CD4-positive, alpha-beta T cell treated with Interleukin-21 for 1 hour (primary cell): Measurements from ENCODE around the gene OR2AK2.

Source experiments
- DNase-seq: peaks from one replicate; pipeline ENCODE4 v3.0.0-alpha.2; 2020

The OR2AK2 gene

GRCh38 chr1:247964933-247965332 is at the start of gene OR2AK2:
Gene OR2AK2, plus strand, starts transcription at chr1:247965233. Its CDS starts 144 bp downstream, at chr1:247965377.
- DNase-seq: no peak

- no peak for DNase-seq
Measured at GRCh38 chr1:247919952-247920351, 45.1 kb upstream of the OR2AK2 start, which contains the start of gene OR2T8. Gene OR2T8, plus strand, starts transcription at chr1:247920252. Its CDS starts 766 bp downstream, at chr1:247921018.

- DNase-seq: no peak
Measured at GRCh38 chr1:247923941-247924340, 41.1 kb upstream of the OR2AK2 start.

DNA sequence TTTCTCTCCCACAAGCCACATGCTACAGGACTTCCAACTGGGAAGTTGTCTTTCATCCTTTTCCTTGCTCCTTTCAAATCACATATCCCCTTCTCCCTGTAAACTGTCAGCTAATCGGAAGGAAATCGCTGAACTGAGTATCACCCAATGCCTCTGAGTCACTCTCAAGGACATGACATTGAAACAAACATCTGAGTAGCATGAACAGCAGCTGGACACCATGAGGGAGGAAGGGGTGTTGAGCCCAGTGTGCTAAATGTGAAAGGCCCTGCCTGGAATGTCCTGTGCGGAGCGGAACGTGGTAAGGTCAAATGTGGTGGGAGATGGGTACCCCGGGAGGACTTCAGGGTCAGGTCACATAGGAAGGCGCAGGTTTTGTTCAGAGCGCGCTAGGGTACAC is 40.2 kb upstream of the OR2AK2 start, which contains the start of gene OR2AJ1:
OR2AJ1 (plus strand) TSS at position 22 of the 400 bp plus-strand sequence. CDS start 8,880 bp downstream, outside the sequence.
- DNase-seq: no peak

DNA sequence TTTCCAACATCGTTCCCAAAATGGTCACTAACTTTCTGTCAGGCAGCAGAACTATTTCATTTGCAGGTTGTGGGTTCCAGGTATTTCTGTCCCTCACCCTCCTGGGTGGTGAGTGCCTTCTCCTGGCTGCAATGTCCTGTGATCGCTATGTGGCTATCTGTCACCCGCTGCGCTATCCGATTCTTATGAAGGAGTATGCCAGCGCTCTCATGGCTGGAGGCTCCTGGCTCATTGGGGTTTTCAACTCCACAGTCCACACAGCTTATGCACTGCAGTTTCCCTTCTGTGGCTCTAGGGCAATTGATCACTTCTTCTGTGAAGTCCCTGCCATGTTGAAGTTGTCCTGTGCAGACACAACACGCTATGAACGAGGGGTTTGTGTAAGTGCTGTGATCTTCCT is 31.0 kb upstream of the OR2AK2 start:
- DNase-seq: no peak

DNA sequence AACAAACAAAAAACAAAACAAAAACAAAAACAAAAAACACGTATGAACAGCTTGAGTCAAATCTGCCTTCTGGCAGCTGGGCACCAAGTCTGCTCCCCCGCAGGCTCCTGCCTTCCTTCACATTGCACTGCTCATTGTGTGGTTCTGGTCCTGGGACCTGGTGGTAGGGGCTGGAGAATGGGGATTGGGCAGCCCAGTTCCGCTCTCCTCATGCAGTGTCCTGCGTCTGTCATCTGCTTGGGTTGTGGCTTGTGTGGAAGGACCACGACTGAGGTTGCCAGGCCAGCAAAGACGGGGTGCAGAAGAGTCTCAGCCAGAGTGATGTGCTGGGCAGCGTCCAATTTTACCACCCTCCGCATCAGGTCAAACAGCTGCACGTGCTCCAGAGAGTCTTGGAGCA is 29.3 kb upstream of the OR2AK2 start:
- no peak for DNase-seq

DNA sequence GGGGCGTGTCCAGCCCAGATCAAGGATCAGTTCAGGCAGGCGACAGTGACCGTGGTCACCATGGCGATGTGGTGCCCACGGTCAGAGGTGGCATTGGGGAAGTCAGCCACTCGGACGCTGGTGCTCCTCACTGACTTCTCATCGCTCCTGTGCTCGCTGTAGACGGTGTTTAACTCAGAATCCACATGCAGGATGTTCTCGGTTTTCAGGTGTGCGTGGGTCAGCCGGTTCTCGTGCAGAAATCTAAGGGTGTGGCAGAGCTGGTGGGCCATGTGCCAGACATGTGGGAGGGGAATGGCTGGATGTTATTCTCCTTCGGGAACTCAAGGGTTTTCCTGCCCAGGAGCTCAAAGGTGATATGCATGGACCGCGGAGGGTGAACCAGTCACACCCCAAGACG is 28.6 kb upstream of the OR2AK2 start:
- DNase-seq: no peak

- peak; percentile 87 for DNase-seq
Measured at GRCh38 chr1:247936965-247937734, 27.9 kb upstream of the OR2AK2 start.

GRCh38 chr1:247942624-247943023 is 22.4 kb upstream of the OR2AK2 start:
- no peak for DNase-seq

GRCh38 chr1:247948558-247948957 is 16.5 kb upstream of the OR2AK2 start, which contains the start of gene OR2L8:
Gene OR2L8, plus strand, starts transcription at chr1:247948858. Its CDS starts 0 bp downstream, at chr1:247948858.
- no peak for DNase-seq

DNA sequence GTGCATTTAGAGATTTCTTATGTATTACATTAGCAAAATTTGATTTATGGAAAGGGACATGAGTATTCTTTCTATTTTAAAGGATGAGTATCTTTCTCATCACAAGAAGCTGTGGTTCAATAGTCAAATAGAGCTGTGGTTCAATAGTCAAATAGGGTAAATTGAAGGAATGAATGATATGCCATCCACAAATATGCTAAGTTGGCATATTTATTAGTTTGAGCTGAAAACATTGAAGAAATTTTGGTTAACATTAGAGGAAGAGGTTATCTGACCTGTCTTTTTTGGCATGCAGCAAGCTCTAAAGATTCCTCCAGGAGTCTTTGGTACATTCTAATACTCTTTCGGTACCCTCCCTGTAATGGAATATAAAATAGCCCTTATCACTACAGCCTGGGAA is 11.6 kb upstream of the OR2AK2 start:
- no peak for DNase-seq

GRCh38 chr1:247961791-247962190 is 3.2 kb upstream of the OR2AK2 start:
- no peak for DNase-seq

- no peak for DNase-seq
Measured at GRCh38 chr1:247962911-247963588, 2.0 kb upstream of the OR2AK2 start.

DNA sequence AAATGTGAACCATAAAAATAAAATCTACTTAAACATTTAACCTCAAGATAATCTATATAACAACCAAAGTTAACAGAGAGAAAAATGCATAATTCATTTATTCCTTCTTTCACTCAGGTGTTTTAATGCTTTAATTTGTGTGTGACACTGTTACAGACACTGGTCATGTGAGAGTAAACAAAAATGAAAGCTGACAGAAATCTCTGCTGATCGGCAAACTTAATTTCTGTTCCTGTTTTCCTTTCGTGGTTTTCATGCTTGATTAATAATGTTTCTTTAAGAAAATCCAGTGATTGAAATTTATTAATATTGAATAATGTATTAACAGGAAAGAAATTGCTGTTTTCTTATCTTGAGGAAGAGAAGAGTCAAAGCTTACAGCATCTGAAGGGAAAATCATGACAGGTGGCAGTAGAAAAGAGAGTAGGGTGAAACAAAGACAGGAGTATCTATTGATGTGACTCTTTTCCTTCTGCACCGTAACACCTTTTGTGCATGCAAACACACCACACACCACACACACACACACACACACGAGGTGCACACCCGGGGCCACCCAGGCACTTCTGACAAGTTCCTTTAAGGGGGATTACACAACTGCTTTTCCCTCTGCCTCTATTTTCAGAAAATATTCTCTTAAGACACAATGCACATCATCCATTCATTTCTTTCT is 1.6 kb downstream of the OR2AK2 start:
- no peak for DNase-seq

- no peak for DNase-seq
Measured at GRCh38 chr1:247992986-247993385, 28.0 kb downstream of the OR2AK2 start.

- no peak for DNase-seq
Measured at GRCh38 chr1:247998811-247999210, 33.8 kb downstream of the OR2AK2 start.

DNA sequence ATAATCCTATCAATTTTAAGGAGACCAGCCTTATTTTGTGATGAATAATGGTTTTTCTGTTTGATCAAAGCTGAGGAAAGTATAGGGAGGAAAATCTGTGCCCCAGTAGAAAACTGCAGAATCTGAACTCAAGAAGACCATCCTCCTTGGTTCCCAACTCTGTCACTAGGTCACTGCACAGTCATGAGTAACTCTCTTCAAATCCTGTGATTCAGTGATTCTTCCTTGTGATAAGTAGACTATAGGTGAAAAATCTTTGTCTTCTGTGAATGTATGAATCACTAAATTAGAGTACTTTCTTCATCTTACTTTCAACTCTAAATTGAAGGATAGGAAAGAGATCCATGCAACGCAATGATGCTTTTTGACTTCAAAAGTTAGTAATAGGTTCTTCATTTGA is 35.1 kb downstream of the OR2AK2 start:
- DNase-seq: no peak

GRCh38 chr1:248007778-248008177 is 42.7 kb downstream of the OR2AK2 start:
- DNase-seq: no peak

DNA sequence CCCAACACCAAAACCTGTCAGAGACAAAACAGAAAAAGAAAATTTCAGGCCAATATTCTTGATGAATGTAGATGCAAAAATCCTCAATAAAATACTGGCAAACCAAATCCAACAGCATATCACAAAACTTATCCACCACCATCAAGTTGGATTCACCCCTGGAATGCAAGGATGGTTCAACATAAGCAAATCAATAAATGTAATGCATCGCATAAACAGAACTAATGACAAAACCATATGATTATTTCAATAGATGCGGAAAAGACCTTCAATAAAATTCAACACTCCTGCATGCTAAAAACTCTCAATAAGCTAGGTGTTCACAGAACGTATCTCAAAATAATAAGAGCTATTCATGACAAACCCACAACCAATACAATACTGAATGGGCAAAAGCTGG is 44.6 kb downstream of the OR2AK2 start:
- DNase-seq: no peak

DNA sequence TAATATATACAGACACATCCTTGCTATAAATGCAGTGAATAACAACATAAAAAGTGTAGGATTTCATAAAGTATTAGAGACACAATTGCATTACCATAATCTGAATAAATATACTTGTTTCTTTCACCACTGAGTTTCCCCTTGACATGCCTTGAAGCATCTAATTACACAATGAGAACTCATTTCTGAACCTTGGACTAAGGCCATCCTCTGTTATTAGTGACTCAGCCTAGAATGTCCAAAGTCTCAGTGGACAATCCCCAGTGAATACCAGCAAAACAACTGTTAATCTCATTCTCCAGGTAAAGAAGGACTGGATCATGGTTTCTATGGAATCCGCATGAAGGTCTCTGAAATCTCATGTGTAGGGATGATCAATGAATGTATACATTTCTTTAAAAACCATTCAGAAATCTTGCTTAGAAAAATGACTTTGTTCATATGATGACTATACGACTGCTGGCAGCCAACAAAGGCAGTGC is 48.2 kb downstream of the OR2AK2 start, which contains the start of gene OR2L5:
OR2L5 (plus strand) TSS at position 432 of the 482 bp plus-strand sequence. CDS start 8,288 bp downstream, outside the sequence.
- DNase-seq: no peak

DNA sequence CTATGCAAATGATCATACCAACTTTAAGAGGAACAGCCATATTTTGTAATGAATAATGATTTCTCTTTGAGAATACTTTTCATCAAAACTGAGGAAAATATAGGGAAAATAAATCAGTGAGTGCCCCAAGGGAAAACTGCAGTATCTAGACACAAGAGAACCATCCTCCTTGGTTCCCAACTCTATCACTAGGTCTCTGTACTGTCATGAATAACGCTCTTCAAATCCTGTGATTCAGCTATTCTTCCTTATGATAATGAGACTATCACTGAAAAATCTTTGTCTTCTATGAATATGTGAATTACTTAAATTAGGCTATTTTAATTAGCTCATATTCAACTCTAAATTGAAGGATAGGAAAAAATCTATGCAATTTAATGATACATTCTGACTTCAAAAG is 50.8 kb downstream of the OR2AK2 start:
- no peak for DNase-seq
